K562 (cell line): ENCODE data around the gene ZSCAN21. TPM values are rescaled to one million over a fixed set of nuclear protein-coding genes. Genes with fewer than 3 reads are reported as not detected.

Experiments
- ATAC-seq: fragments of 200-7000 bp; cut with Tn5 transposase; 3 replicates; pipeline ENCODE4 v1.9.1; 2020; ENCODE audit warnings: moderate library complexity
- BruUV-seq: library from RNA; stranded (reverse); fragments of 400-500 nt; replicated peaks from 2 replicates; lab custom pipeline; 2021; lab: Mats Ljungman, UMichigan
- CTCF ChIA-PET: fragments of 300-600 bp; formaldehyde crosslinking; extraction: SDS; loops from one replicate; lab custom pipeline; 2021; ENCODE audit warnings: low intra/inter-chr PET ratio; lab: Yijun Ruan, JAX
- POLR2A ChIA-PET: fragments of 300-600, 350-650 bp; sonication (Branson Sonifier 250); formaldehyde crosslinking; extraction: SDS; loops from one replicate; lab custom pipeline; 2021; ENCODE audit warnings: antibody characterized with exemption, inconsistent platforms; lab: Yijun Ruan, JAX
- DNase-seq, 4 experiments: peaks; one replicate each; pipeline versions ENCODE4 v3.0.0 to v3.0.0-alpha.2; 2011 to 2018; ENCODE audit warnings: low spot score in 3 of 4, mixed read lengths in 3 of 4; ENCODE audit errors: extremely low read depth in 1 of 4
- FAIRE-seq: peaks from 2 replicates; lab custom pipeline; 2011; peaks lifted over from hg19 to GRCh38; lab: Jason Lieb, UNC
- H2AFZ ChIP-seq: 2 replicates; pipeline ENCODE4 v1.6.0; 2011; ENCODE audit warnings: low read depth, low read length, control low read depth, inconsistent platforms
- H3K27ac ChIP-seq: fragments of 200-600 bp; 3 replicates; pipeline ENCODE4 v1.8.0; 2011; ENCODE audit warnings: low read depth, mild to moderate bottlenecking, control low read depth, inconsistent platforms, low read length, moderate library complexity, mixed read lengths; ENCODE audit errors: extremely low read depth
- H3K27me3 ChIP-seq, 2 experiments: fragments of 300-600 bp in 1 of 2; 2 replicates in 1 of 2; 3 replicates in 1 of 2; pipeline versions ENCODE4 v1.6.0 to v1.8.0; 2011; ENCODE audit warnings: inconsistent platforms in 2 of 2, low read length in 2 of 2, mild to moderate bottlenecking in 1 of 2, mixed read lengths in 1 of 2, moderate library complexity in 1 of 2; ENCODE audit not compliant: control insufficient read depth in 2 of 2, insufficient read depth in 2 of 2
- H3K36me3 ChIP-seq: fragments of 300-600 bp; 3 replicates; pipeline ENCODE4 v1.8.0; 2011; ENCODE audit warnings: mild to moderate bottlenecking, low read length, inconsistent platforms; ENCODE audit not compliant: control insufficient read depth, insufficient read depth
- H3K4me1 ChIP-seq, 2 experiments: fragments of 200-600 bp in 1 of 2; replicated peaks in 1 of 2; 2 replicates in 1 of 2; 3 replicates in 1 of 2; pipeline versions ENCODE4 v1.5.1 to v1.8.0; 2011; ENCODE audit warnings: inconsistent platforms in 2 of 2, low read length in 2 of 2, mild to moderate bottlenecking in 1 of 2, mixed read lengths in 1 of 2, moderate library complexity in 1 of 2; ENCODE audit not compliant: control insufficient read depth in 2 of 2, insufficient read depth in 2 of 2
- H3K4me2 ChIP-seq: 2 replicates; pipeline ENCODE4 v1.6.1; 2011; ENCODE audit warnings: low read length, control low read depth, inconsistent platforms, mixed read lengths; ENCODE audit not compliant: insufficient read depth
- H3K4me3 ChIP-seq: fragments of 200-600 bp; sonication (generic), shearing (Covaris generic); 2 replicates; pipeline ENCODE4 v1.5.1; 2016; ENCODE audit warnings: control low read depth, inconsistent platforms
- H3K79me2 ChIP-seq: fragments of 200-600 bp; 3 replicates; pipeline ENCODE4 v1.8.0; 2011; ENCODE audit warnings: low read length, inconsistent platforms; ENCODE audit not compliant: control insufficient read depth, insufficient read depth
- H3K9ac ChIP-seq, 2 experiments: 2 replicates each; pipeline versions ENCODE4 v1.6.0 to v1.6.1; 2011; ENCODE audit warnings: low read depth in 2 of 2, low read length in 2 of 2, control low read depth in 1 of 2, inconsistent platforms in 1 of 2, mild to moderate bottlenecking in 1 of 2, mixed read lengths in 1 of 2; ENCODE audit not compliant: insufficient read depth in 1 of 2
- H3K9me1 ChIP-seq: one replicate; pipeline ENCODE4 v1.6.0; 2011; ENCODE audit warnings: inconsistent platforms, mild to moderate bottlenecking, low read length, moderate library complexity; ENCODE audit not compliant: control insufficient read depth, insufficient read depth
- H3K9me3 ChIP-seq: replicated peaks from 2 replicates; pipeline ENCODE4 v1.5.1; 2011; ENCODE audit warnings: low read depth, low read length, inconsistent platforms; ENCODE audit not compliant: control insufficient read depth, insufficient read depth
- H4K20me1 ChIP-seq: replicated peaks from 2 replicates; pipeline ENCODE4 v1.6.1; 2011; ENCODE audit warnings: low read length, inconsistent platforms, mixed read lengths; ENCODE audit not compliant: control insufficient read depth, insufficient read depth
- CTCFL ChIP-seq: IDR thresholded peaks from 2 replicates; pipeline ENCODE4 v1.6.1; 2011; ENCODE audit warnings: borderline replicate concordance, low read depth, mild to moderate bottlenecking, moderate library complexity, low read length; ENCODE audit not compliant: insufficient read depth, poor library complexity, severe bottlenecking
- HOXB6 ChIP-seq: fragments of 250-450 bp; sonication (Bioruptor Pico); IDR thresholded peaks from 2 replicates; pipeline ENCODE4 v1.5.1; 2022; ENCODE audit warnings: mild to moderate bottlenecking, borderline replicate concordance
- PTRF ChIP-seq: fragments of 450-650 bp; IDR thresholded peaks from 2 replicates; pipeline ENCODE4 v1.6.1; 2016; ENCODE audit warnings: mild to moderate bottlenecking, missing genetic modification characterization, missing compliant biosample characterization
- ZNF512 ChIP-seq: IDR thresholded peaks from 2 replicates; pipeline ENCODE4 v1.6.1; 2016; ENCODE audit warnings: missing genetic modification characterization, missing compliant biosample characterization
- WGBS: fragments of 100-300 bp; shearing (Covaris generic); methylation state at CpG from one replicate; pipeline ENCODE4 v1.1.6; 2016; ENCODE audit warnings: low coverage, mixed read lengths; ENCODE audit not compliant: insufficient coverage; ENCODE audit errors: missing lambda C conversion rate; 5-methylcytosine and 5-hydroxymethylcytosine counted together
- in situ Hi-C: fragments of 300-500 bp; cut with MboI; formaldehyde crosslinking; loops from 4 replicates; pipeline ENCODE4 v1.15.0; 2018; ENCODE audit warnings: inconsistent platforms, mixed read lengths
- intact Hi-C: fragments of 100-400 bp; cut with micrococcal nuclease; formaldehyde crosslinking; loops from 2 replicates; pipeline ENCODE4 v1.14.2; 2022
- polyA plus RNA-seq, 8 experiments: library from polyadenylated mRNA; depleted of rRNA in 4 of 8; stranded (reverse) in 5 of 8; unstranded in 3 of 8; fragments of >200 nt; fragmentation: Nextera tagmentation in 2 of 8; fragmentation: Illumina TruSeq in 1 of 8; extraction: Ambion mirVana in 2 of 8; extraction: Trizol in 1 of 8; gene quantifications; 2 replicates each; pipeline versions ENCODE4 v1.2.1 to v1.2.3, GENCODE V29; 2011 to 2014; ENCODE audit warnings: inconsistent platforms in 1 of 8, missing spikeins in 1 of 8
- total RNA-seq, 7 experiments: library from RNA; depleted of rRNA in 6 of 7; stranded (reverse); fragments of >200 nt in 6 of 7; fragmentation: Illumina TruSeq in 2 of 7; extraction: Trizol in 2 of 7; gene quantifications; 2 replicates each; pipeline versions ENCODE4 v1.2.1 to v1.2.3, GENCODE V29; 2011 to 2021; ENCODE audit warnings: low replicate concordance in 1 of 7

Gene ZSCAN21
- total and polyA plus RNA-seq, 9 of the 15 experiments (the other 6 are each of a cell fraction or from before 2014, with no cell fraction given), result 5.9 to 15.5 (median 13.2) TPM

GRCh38 chr7:100010901-100011300 lies 38.7 kb upstream of the ZSCAN21 start:
- Histone ChIP-seq H3K4me2 (no peak overlapping the region), H3K9me3 (no peaks in the 10 kb centered on the region), H2AFZ (no peak overlapping the region), H3K27ac (no peak overlapping the region), H3K9ac (no peak overlapping the region), H3K27me3 (peaks cover 19 to 38% of the 10 kb centered on the region in 2 experiments), H3K79me2 (peaks cover 8% of the 10 kb centered on the region), H3K36me3 (no peaks in the 10 kb centered on the region), H3K4me3 (no peak overlapping the region), H3K4me1 (peaks cover 9 to 13% of the 10 kb centered on the region in 2 experiments; a peak in 4 of 5 replicates), H3K9me1 (no peaks in the 10 kb centered on the region), H4K20me1 (0 out of 2 replicates have a peak, but pooled peaks cover under 1% of the 10 kb centered on the region)
- intact Hi-C loops (loop anchor here (5.0 kb wide), 1 partner anchor 71 kb away; the partner anchor contains the start of gene ZNF3), in situ Hi-C loops (no loop called here)
- CTCF ChIA-PET, result no interaction called here
- no peak for FAIRE-seq
- ATAC-seq, result no peak
- BruUV-seq, result no TSS peak
- 0% methylated on average over 1 of the region's 2 CpGs for WGBS
- DNase-seq, result no peak
- POLR2A ChIA-PET, result no interaction called here
- no peak for TF ChIP-seq PTRF (tag)
- peak; percentile 65 for TF ChIP-seq ZNF512 (tag)

- Histone ChIP-seq H2AFZ (no peak overlapping the region), H3K36me3 (no peaks in the 10 kb centered on the region), H3K9me3 (no peaks in the 10 kb centered on the region), H3K27me3 (peaks cover 19 to 38% of the 10 kb centered on the region in 2 experiments), H3K9ac (peak overlapping the region in 1 of 2 experiments; percentile 39; a peak in 1 of 4 replicates), H3K4me2 (no peak overlapping the region), H3K27ac (no peak overlapping the region), H4K20me1 (0 out of 2 replicates have a peak, but pooled peaks cover 7% of the 10 kb centered on the region), H3K79me2 (peaks cover 14% of the 10 kb centered on the region), H3K4me1 (peaks cover 10 to 13% of the 10 kb centered on the region in 2 experiments; a peak in 4 of 5 replicates), H3K4me3 (no peak overlapping the region), H3K9me1 (no peaks in the 10 kb centered on the region)
- CTCF ChIA-PET, result no interaction called here
- POLR2A ChIA-PET, result no interaction called here
- WGBS, result 3% methylated on average over 3 of the region's 3 CpGs
- DNase-seq (no peak), FAIRE-seq (no peak), ATAC-seq (no peak)
- TF ChIP-seq HOXB6 (CRISPR knock-in tag), result no peak
- peak; percentile 3 for TF ChIP-seq CTCFL
- intact Hi-C loops, result loop anchor here (5.0 kb wide), 1 partner anchor 71 kb away; the partner anchor contains the start of gene ZNF3
- no TSS peak for BruUV-seq
- in situ Hi-C loops, result no loop called here
Observed at GRCh38 chr7:100011516-100011915, 38.1 kb upstream of the ZSCAN21 start.
